Trophoblast cell (in vitro differentiated cells and primary cell): Measurements from ENCODE around the gene MAGEA9B.
"Not testable (repeated sequence)": the region's sequence is repeated elsewhere in the genome, so short reads cannot be mapped to it uniquely, and the experiment has no call there.

Experiments
- DNase-seq, 2 donors: peaks; one replicate each; pipeline ENCODE4 v3.0.0-alpha.2; 2016
- H2AFZ ChIP-seq: 2 replicates; pipeline ENCODE4 v1.6.1; 2013; ENCODE audit warnings: low read length, moderate library complexity, mild to moderate bottlenecking; ENCODE audit not compliant: insufficient read depth, poor library complexity
- H2AK5ac ChIP-seq: 2 replicates; pipeline ENCODE4 v1.6.1; 2013; ENCODE audit warnings: mild to moderate bottlenecking, low read length
- H2BK120ac ChIP-seq: 2 replicates; pipeline ENCODE4 v1.6.1; 2013; ENCODE audit warnings: low read length, mild to moderate bottlenecking, moderate library complexity; ENCODE audit not compliant: insufficient read depth, poor library complexity
- H2BK12ac ChIP-seq: 2 replicates; pipeline ENCODE4 v1.6.1; 2013; ENCODE audit warnings: mild to moderate bottlenecking, low read length, moderate library complexity
- H2BK5ac ChIP-seq: 2 replicates; pipeline ENCODE4 v1.6.1; 2013; ENCODE audit warnings: low read length, low read depth, moderate library complexity, mild to moderate bottlenecking; ENCODE audit not compliant: poor library complexity
- H3K14ac ChIP-seq: 2 replicates; pipeline ENCODE4 v1.6.1; 2013; ENCODE audit warnings: mild to moderate bottlenecking, low read length
- H3K18ac ChIP-seq: 2 replicates; pipeline ENCODE4 v1.6.1; 2013; ENCODE audit warnings: mild to moderate bottlenecking, low read length
- H3K23ac ChIP-seq: 2 replicates; pipeline ENCODE4 v1.6.1; 2013; ENCODE audit warnings: low read length
- H3K27ac ChIP-seq: 2 replicates; pipeline ENCODE4 v1.5.1; 2013; ENCODE audit warnings: low read depth, mild to moderate bottlenecking, inconsistent platforms, low read length, moderate library complexity
- H3K27me3 ChIP-seq: 2 replicates; pipeline ENCODE4 v1.6.1; 2013; ENCODE audit warnings: inconsistent platforms, mild to moderate bottlenecking, low read length, moderate library complexity; ENCODE audit not compliant: insufficient read depth
- H3K36me3 ChIP-seq, 2 experiments: 1 replicate in 1 of 2; 2 replicates in 1 of 2; pipeline ENCODE4 v1.6.1; 2013; ENCODE audit warnings: low read length in 2 of 2, mild to moderate bottlenecking in 2 of 2, moderate library complexity in 1 of 2; ENCODE audit not compliant: insufficient read depth in 2 of 2, control insufficient read depth in 1 of 2
- H3K4ac ChIP-seq: 2 replicates; pipeline ENCODE4 v1.6.1; 2013; ENCODE audit warnings: low read depth, mild to moderate bottlenecking, low read length, moderate library complexity
- H3K4me1 ChIP-seq, 2 experiments: 1 replicate in 1 of 2; 2 replicates in 1 of 2; pipeline ENCODE4 v1.6.1; 2013; ENCODE audit warnings: low read length in 2 of 2, mild to moderate bottlenecking in 2 of 2, moderate library complexity in 1 of 2; ENCODE audit not compliant: insufficient read depth in 2 of 2, control insufficient read depth in 1 of 2
- H3K4me2 ChIP-seq: 2 replicates; pipeline ENCODE4 v1.6.1; 2013; ENCODE audit warnings: inconsistent platforms, mild to moderate bottlenecking, low read length, moderate library complexity
- H3K4me3 ChIP-seq: 2 replicates; pipeline ENCODE4 v1.5.1; 2013; ENCODE audit warnings: mild to moderate bottlenecking, low read depth, low read length, inconsistent platforms
- H3K79me1 ChIP-seq: one replicate; pipeline ENCODE4 v1.6.1; 2013; ENCODE audit warnings: low read length
- H3K79me2 ChIP-seq: 2 replicates; pipeline ENCODE4 v1.6.1; 2013; ENCODE audit warnings: low read length, mild to moderate bottlenecking; ENCODE audit not compliant: control insufficient read depth, insufficient read depth, poor library complexity
- H3K9ac ChIP-seq: 2 replicates; pipeline ENCODE4 v1.6.1; 2013; ENCODE audit warnings: mild to moderate bottlenecking, low read length
- H3K9me3 ChIP-seq: 2 replicates; pipeline ENCODE4 v1.6.1; 2013; ENCODE audit warnings: low read depth, mild to moderate bottlenecking, control low read depth, inconsistent platforms, low read length; ENCODE audit not compliant: insufficient read depth
- H4K12ac ChIP-seq: 2 replicates; pipeline ENCODE4 v1.6.1; 2013; ENCODE audit warnings: low read depth, mild to moderate bottlenecking, low read length, moderate library complexity
- H4K8ac ChIP-seq: 2 replicates; pipeline ENCODE4 v1.6.1; 2013; ENCODE audit warnings: low read depth, mild to moderate bottlenecking, low read length, moderate library complexity
- H4K91ac ChIP-seq: one replicate; pipeline ENCODE4 v1.6.1; 2013; ENCODE audit warnings: low read depth, mild to moderate bottlenecking, low read length, moderate library complexity
- WGBS: extraction: QIAGEN DNeasy Blood & Tissue Kit; methylation state at CpG from one replicate; pipeline ENCODE4 v1.1.7; 2013; ENCODE audit warnings: missing lambda C conversion rate; ENCODE audit not compliant: insufficient read length, insufficient coverage; ENCODE audit errors: extremely low coverage; 5-methylcytosine and 5-hydroxymethylcytosine counted together

The MAGEA9B gene

DNA sequence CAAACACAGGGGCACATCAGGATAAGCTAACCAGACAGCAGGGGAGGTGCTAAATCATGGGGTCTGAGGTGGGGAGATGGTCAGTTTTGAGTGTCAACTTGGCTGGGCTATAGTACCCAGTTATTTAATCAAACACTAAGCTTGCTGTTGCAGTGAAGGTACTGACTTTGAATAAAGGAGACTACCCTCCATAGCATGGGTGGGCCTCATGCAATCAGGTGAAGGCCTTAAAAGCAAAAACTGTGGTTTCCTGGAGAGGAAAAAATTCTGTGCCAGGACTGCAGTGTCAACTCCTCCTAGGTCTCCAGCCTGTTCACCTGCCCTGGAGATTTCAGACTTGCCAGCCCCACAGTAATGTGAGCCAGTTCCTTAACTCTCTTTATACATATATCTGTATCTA is 20.4 kb upstream of the MAGEA9B start:
- DNase-seq, result no peak
- Histone ChIP-seq H2BK12ac (no peak overlapping the region), H2AFZ (no peak overlapping the region), H3K4me1 (peaks cover 3 to 5% of the 10 kb centered on the region in 2 experiments), H3K79me2 (no peaks in the 10 kb centered on the region), H3K27me3 (no peaks in the 10 kb centered on the region), H3K23ac (no peak overlapping the region), H2BK5ac (no peak overlapping the region), H3K27ac (no peak overlapping the region), H4K91ac (no peak overlapping the region), H3K36me3 (no peaks in the 10 kb centered on the region), H4K8ac (no peak overlapping the region), H3K4ac (no peak overlapping the region), H3K9ac (no peak overlapping the region), H3K14ac (no peak overlapping the region), H2AK5ac (no peak overlapping the region), H3K79me1 (no peaks in the 10 kb centered on the region), H3K4me3 (no peak overlapping the region), H4K12ac (no peak overlapping the region), H3K9me3 (no peaks in the 10 kb centered on the region), H3K18ac (no peak overlapping the region), H3K4me2 (no peak overlapping the region), H2BK120ac (no peak overlapping the region)

GRCh38 chrX:149605248-149605885 is 18.1 kb upstream of the MAGEA9B start:
- H2BK5ac ChIP-seq, DNase-seq, H2BK12ac ChIP-seq, H2AK5ac ChIP-seq, H3K4me1 ChIP-seq, H3K9me3 ChIP-seq, H3K27ac ChIP-seq, H3K36me3 ChIP-seq, H3K4ac ChIP-seq, H3K79me1 ChIP-seq, H4K8ac ChIP-seq, H3K18ac ChIP-seq, H3K4me3 ChIP-seq, H2BK120ac ChIP-seq, H4K12ac ChIP-seq, H3K79me2 ChIP-seq, H3K14ac ChIP-seq, H2AFZ ChIP-seq, H4K91ac ChIP-seq, H3K9ac ChIP-seq, H3K23ac ChIP-seq, H3K4me2 ChIP-seq, H3K27me3 ChIP-seq: not testable (repeated sequence)
- WGBS, result no CpG with 5 or more reads among the region's 7 CpGs

GRCh38 chrX:149598603-149599002 is 11.3 kb upstream of the MAGEA9B start:
- not testable (repeated sequence) for H2AK5ac ChIP-seq, H4K91ac ChIP-seq, H3K9me3 ChIP-seq, H2BK120ac ChIP-seq, H3K18ac ChIP-seq, H3K79me1 ChIP-seq, H3K27ac ChIP-seq, H3K4me1 ChIP-seq, H3K79me2 ChIP-seq, H3K36me3 ChIP-seq, H3K4me3 ChIP-seq, H3K4me2 ChIP-seq, H3K27me3 ChIP-seq, DNase-seq, H2BK5ac ChIP-seq, H4K12ac ChIP-seq, H3K23ac ChIP-seq, H3K14ac ChIP-seq, H2BK12ac ChIP-seq, H3K9ac ChIP-seq, H3K4ac ChIP-seq, H4K8ac ChIP-seq, H2AFZ ChIP-seq
- no CpG with 5 or more reads among the region's 11 CpGs for WGBS

DNA sequence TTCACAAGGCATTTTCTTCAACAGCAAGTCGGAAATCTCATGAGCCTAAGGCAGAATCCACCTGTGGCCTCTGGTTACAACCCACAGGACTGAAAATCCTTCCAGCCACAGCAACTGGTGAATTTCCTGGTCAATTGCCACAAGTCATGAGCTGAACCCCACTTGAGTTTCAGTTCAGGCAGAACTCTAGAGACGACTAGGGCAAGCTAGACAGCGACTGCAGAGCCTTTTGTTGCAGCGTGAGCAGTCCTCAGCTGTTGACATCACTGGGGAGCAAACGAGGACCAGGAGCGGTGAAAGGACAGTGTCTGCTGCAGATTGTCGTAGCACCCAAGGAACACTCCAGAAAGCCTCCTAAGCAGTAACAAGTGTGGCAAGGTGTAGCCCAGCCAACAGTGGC is 8.7 kb upstream of the MAGEA9B start:
- H2AK5ac ChIP-seq, H3K9ac ChIP-seq, H2BK12ac ChIP-seq, H4K8ac ChIP-seq, H3K27me3 ChIP-seq, H3K79me2 ChIP-seq, DNase-seq, H3K4me3 ChIP-seq, H3K18ac ChIP-seq, H3K4ac ChIP-seq, H3K79me1 ChIP-seq, H4K12ac ChIP-seq, H3K23ac ChIP-seq, H2AFZ ChIP-seq, H3K27ac ChIP-seq, H3K9me3 ChIP-seq, H3K14ac ChIP-seq, H3K4me1 ChIP-seq, H2BK5ac ChIP-seq, H3K4me2 ChIP-seq, H2BK120ac ChIP-seq, H4K91ac ChIP-seq, H3K36me3 ChIP-seq: not testable (repeated sequence)
- no CpG with 5 or more reads among the region's 7 CpGs for WGBS
